Measurements from ENCODE around the gene ATP6V1G1.
A peak's percentile ranks its signal among the peaks of the same experiment; 100 is the strongest.

Gene ATP6V1G1

GRCh38 chr9:114614373-114614772, 26.8 kb downstream of the ATP6V1G1 start:
- Histone ChIP-seq H3K4me3 (ENCODE audit: insufficient read depth, low read length, poor library complexity, severe bottlenecking) (no peak overlapping the region), H3F3A (ENCODE audit: insufficient read depth) (peaks cover 35% of the 10 kb centered on the region), H3K36me3 (ENCODE audit: low read length) (0 out of 2 replicates have a peak, but pooled peaks cover 4% of the 10 kb centered on the region), H2AFZ (ENCODE audit: low read depth, low read length, severe bottlenecking) (no peak overlapping the region), H3K9me3 (ENCODE audit: insufficient read depth, low read length) (no peaks in the 10 kb centered on the region), H3K27me3 (ENCODE audit: low read length) (no peaks in the 10 kb centered on the region), H4K20me1 (ENCODE audit: low read depth, low read length) (no peaks in the 10 kb centered on the region), H3K9me2 (replicated peaks; ENCODE audit: insufficient read depth, low read length) (no peaks in the 10 kb centered on the region), H3K4me2 (ENCODE audit: low read depth, low read length, poor library complexity, severe bottlenecking) (peak overlapping the region; percentile 92), H3K79me2 (ENCODE audit: insufficient read depth, low read length) (peaks cover 71% of the 10 kb centered on the region), H3K9ac (ENCODE audit: low read length) (no peak overlapping the region), H3K27ac (ENCODE audit: low read depth, low read length) (peak overlapping the region; percentile 75)
- TF ChIP-seq EZH2phosphoT487 (conservative IDR thresholded peaks at IDR 0.05; ENCODE audit: low read length) (no peak), CTCF (IDR thresholded peaks at IDR 0.05; ENCODE audit: insufficient read depth, low read length, poor library complexity, severe bottlenecking) (no peak)

GRCh38 chr9:114616684-114617520, 29.3 kb downstream of the ATP6V1G1 start:
- peak overlapping the region; percentile 11 for H3K4me3 ChIP-seq (ENCODE audit: insufficient read depth, low read length, poor library complexity, severe bottlenecking)
- H3K27me3 ChIP-seq (ENCODE audit: low read length) = no peaks in the 10 kb centered on the region
- no peak overlapping the region for H2AFZ ChIP-seq (ENCODE audit: low read depth, low read length, severe bottlenecking)
- no peaks in the 10 kb centered on the region for H4K20me1 ChIP-seq (ENCODE audit: low read depth, low read length)
- peak overlapping the region; percentile 90 for H3K27ac ChIP-seq (ENCODE audit: low read depth, low read length)
- H3K9me2 ChIP-seq (replicated peaks; ENCODE audit: insufficient read depth, low read length) = no peaks in the 10 kb centered on the region
- TF ChIP-seq CTCF (IDR thresholded peaks at IDR 0.05; ENCODE audit: insufficient read depth, low read length, poor library complexity, severe bottlenecking) = no peak
- no peak for TF ChIP-seq EZH2phosphoT487 (conservative IDR thresholded peaks at IDR 0.05; ENCODE audit: low read length)
- H3K9me3 ChIP-seq (ENCODE audit: insufficient read depth, low read length) = no peaks in the 10 kb centered on the region
- H3F3A ChIP-seq (ENCODE audit: insufficient read depth) = peaks cover 33% of the 10 kb centered on the region
- 0 out of 2 replicates have a peak, but pooled peaks cover 4% of the 10 kb centered on the region for H3K36me3 ChIP-seq (ENCODE audit: low read length)
- peak overlapping the region; percentile 49 for H3K9ac ChIP-seq (ENCODE audit: low read length)
- H3K4me2 ChIP-seq (ENCODE audit: low read depth, low read length, poor library complexity, severe bottlenecking) = peak overlapping the region; percentile 60
- peaks cover 85% of the 10 kb centered on the region for H3K79me2 ChIP-seq (ENCODE audit: insufficient read depth, low read length)

DNA sequence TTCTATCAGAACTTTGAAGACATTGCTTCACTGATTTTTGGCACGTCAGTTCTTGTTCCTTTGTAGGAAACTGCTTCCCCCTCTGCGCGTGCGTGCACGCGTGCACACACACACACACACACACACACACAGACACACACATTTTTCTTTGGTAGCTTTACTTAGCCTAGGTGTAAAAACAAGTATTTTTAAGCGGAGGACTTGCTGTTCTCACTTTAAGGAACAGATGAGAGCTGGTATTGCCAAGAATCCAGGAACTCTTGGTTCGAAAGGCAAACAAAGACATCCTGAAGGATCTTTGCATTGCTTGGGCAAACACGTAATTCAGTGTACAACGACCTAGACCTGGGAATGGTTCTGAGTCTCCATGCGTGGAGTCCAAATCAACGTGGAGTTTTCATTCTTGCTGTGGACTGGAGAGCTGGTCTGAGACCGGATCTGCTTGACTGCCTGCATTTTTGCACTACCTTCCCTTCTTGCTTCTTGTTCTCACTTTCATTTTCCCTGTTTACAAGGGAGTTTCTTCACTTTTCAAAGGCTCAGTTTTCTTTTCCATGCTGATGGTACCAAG, 31.7 kb downstream of the ATP6V1G1 start:
- Histone ChIP-seq H3K36me3 (ENCODE audit: low read length) (0 out of 2 replicates have a peak, but pooled peaks cover 4% of the 10 kb centered on the region), H3K4me2 (ENCODE audit: low read depth, low read length, poor library complexity, severe bottlenecking) (peak overlapping the region; percentile 73), H3K9me3 (ENCODE audit: insufficient read depth, low read length) (no peaks in the 10 kb centered on the region), H3K27me3 (ENCODE audit: low read length) (no peaks in the 10 kb centered on the region), H4K20me1 (ENCODE audit: low read depth, low read length) (no peaks in the 10 kb centered on the region), H3K9me2 (replicated peaks; ENCODE audit: insufficient read depth, low read length) (no peaks in the 10 kb centered on the region), H2AFZ (ENCODE audit: low read depth, low read length, severe bottlenecking) (peak overlapping the region; percentile 39), H3K79me2 (ENCODE audit: insufficient read depth, low read length) (peaks cover 65% of the 10 kb centered on the region), H3K9ac (ENCODE audit: low read length) (peak overlapping the region; percentile 50), H3F3A (ENCODE audit: insufficient read depth) (peaks cover 18% of the 10 kb centered on the region), H3K4me3 (ENCODE audit: insufficient read depth, low read length, poor library complexity, severe bottlenecking) (peak overlapping the region; percentile 47), H3K27ac (ENCODE audit: low read depth, low read length) (peak overlapping the region; percentile 69)
- TF ChIP-seq CTCF (IDR thresholded peaks at IDR 0.05; ENCODE audit: insufficient read depth, low read length, poor library complexity, severe bottlenecking) (no peak), EZH2phosphoT487 (conservative IDR thresholded peaks at IDR 0.05; ENCODE audit: low read length) (no peak)
